SK-N-SH treated with all-trans-retinoic acid at 6 μM for 48 hours (cell line): ENCODE results near the gene KRT85.

Experiments used
- ATAC-seq: fragments of 200-7000 bp; cut with Tn5 transposase; 3 replicates; pipeline ENCODE4 v1.9.1; 2020; ENCODE audit warnings: mild to moderate bottlenecking, moderate library complexity
- ARNTL ChIP-seq: fragments of 450-650 bp; formaldehyde crosslinking; IDR thresholded peaks from 2 replicates; pipeline ENCODE4 v1.5.0; 2020; ENCODE audit warnings: low read depth, mild to moderate bottlenecking, moderate library complexity, borderline replicate concordance
- CREB5 ChIP-seq: fragments of 250-450 bp; sonication (Bioruptor Pico); IDR thresholded peaks from 2 replicates; pipeline ENCODE4 v1.5.1; 2020; ENCODE audit warnings: low read depth, mild to moderate bottlenecking, moderate library complexity
- ESRRG ChIP-seq: fragments of 250-450 bp; sonication (Bioruptor Pico); IDR thresholded peaks from 2 replicates; pipeline ENCODE4 v1.6.1; 2021; ENCODE audit warnings: mild to moderate bottlenecking
- ISL1 ChIP-seq: fragments of 250-450 bp; sonication (Bioruptor Pico); IDR thresholded peaks from 2 replicates; pipeline ENCODE4 v2.1.2; 2022; ENCODE audit warnings: mild to moderate bottlenecking, moderate library complexity
- OSR1 ChIP-seq: fragments of 250-450 bp; sonication (Bioruptor Pico); IDR thresholded peaks from 2 replicates; pipeline ENCODE4 v1.8.0; 2022; ENCODE audit warnings: moderate library complexity, mild to moderate bottlenecking, inconsistent platforms
- PATZ1 ChIP-seq: fragments of 250-450 bp; sonication (Bioruptor Pico); IDR thresholded peaks from 2 replicates; pipeline ENCODE4 v1.8.0; 2020; ENCODE audit warnings: mild to moderate bottlenecking, moderate library complexity, borderline replicate concordance
- POU6F1 ChIP-seq: fragments of 250-450 bp; sonication (Bioruptor Pico); IDR thresholded peaks from 2 replicates; pipeline ENCODE4 v1.8.0; 2021; ENCODE audit warnings: low read depth, mild to moderate bottlenecking, moderate library complexity, borderline replicate concordance
- RARB ChIP-seq: fragments of 250-450 bp; sonication (Bioruptor Pico); IDR thresholded peaks from 2 replicates; pipeline ENCODE4 v1.8.0; 2021; ENCODE audit warnings: mild to moderate bottlenecking, moderate library complexity
- TCF4 ChIP-seq: fragments of 250-450 bp; sonication (Bioruptor Pico); IDR thresholded peaks from 2 replicates; pipeline ENCODE4 v1.8.0; 2021; ENCODE audit warnings: mild to moderate bottlenecking, moderate library complexity, borderline replicate concordance
- TOX ChIP-seq: fragments of 250-450 bp; sonication (Bioruptor Pico); IDR thresholded peaks from 2 replicates; pipeline ENCODE4 v1.8.0; 2021; ENCODE audit warnings: mild to moderate bottlenecking, moderate library complexity, borderline replicate concordance
- ZFP30 ChIP-seq: fragments of 450-650 bp; formaldehyde crosslinking; IDR thresholded peaks from 2 replicates; pipeline ENCODE4 v1.5.0; 2022; ENCODE audit warnings: mild to moderate bottlenecking, moderate library complexity
- ZNF565 ChIP-seq: fragments of 450-650 bp; formaldehyde crosslinking; conservative IDR thresholded peaks from 2 replicates; pipeline ENCODE4 v1.5.0; 2020; ENCODE audit warnings: low read depth, mild to moderate bottlenecking, moderate library complexity
- ZNF70 ChIP-seq: fragments of 450-650 bp; formaldehyde crosslinking; IDR thresholded peaks from 2 replicates; pipeline ENCODE4 v1.5.0; 2020; ENCODE audit warnings: mild to moderate bottlenecking, moderate library complexity
- ZNF8 ChIP-seq: fragments of 450-650 bp; formaldehyde crosslinking; IDR thresholded peaks from 2 replicates; pipeline ENCODE4 v1.5.0; 2020; ENCODE audit warnings: mild to moderate bottlenecking, moderate library complexity
- TF ChIP-seq, protein P1 (sequence below): fragments of 250-450 bp; sonication (Bioruptor Pico); IDR thresholded peaks from 2 replicates; pipeline ENCODE4 v1.5.0; 2020; ENCODE audit warnings: mild to moderate bottlenecking, moderate library complexity

The KRT85 gene

DNA sequence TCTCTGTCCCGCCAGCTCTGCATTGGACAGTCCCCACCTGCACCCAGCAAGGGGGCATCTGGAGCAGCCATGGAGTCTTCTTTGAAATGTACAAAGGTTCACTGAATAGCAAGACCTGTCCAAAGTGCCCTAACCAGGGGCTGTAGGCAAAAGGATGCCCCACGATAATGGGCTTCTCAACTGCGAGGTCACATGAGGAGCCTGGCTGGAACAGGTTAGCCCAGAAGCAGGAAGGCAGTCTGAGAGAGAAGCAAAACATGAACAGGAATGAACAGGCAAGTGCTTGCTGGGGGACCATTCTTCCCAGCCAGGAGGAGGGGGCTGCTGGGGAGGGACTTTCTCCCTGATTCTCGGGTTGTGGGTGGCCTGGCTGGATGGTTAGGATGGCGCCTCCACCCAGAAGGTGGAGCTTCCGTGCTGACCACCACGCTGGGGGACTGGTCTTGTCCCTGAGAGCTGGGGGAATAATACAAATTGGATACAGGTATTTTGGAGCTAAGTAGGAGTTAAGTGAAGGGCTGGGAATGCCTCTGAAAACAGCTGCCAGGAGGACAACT lies 7.1 kb downstream of the KRT85 start:
- ATAC-seq = no peak
- TF ChIP-seq PATZ1 (CRISPR knock-in tag) (no peak), ZNF70 (CRISPR knock-in tag) (no peak), ESRRG (CRISPR knock-in tag) (no peak)

GRCh38 chr12:52359621-52360061 lies 7.6 kb downstream of the KRT85 start:
- ATAC-seq = no peak
- TF ChIP-seq, protein P1, sequence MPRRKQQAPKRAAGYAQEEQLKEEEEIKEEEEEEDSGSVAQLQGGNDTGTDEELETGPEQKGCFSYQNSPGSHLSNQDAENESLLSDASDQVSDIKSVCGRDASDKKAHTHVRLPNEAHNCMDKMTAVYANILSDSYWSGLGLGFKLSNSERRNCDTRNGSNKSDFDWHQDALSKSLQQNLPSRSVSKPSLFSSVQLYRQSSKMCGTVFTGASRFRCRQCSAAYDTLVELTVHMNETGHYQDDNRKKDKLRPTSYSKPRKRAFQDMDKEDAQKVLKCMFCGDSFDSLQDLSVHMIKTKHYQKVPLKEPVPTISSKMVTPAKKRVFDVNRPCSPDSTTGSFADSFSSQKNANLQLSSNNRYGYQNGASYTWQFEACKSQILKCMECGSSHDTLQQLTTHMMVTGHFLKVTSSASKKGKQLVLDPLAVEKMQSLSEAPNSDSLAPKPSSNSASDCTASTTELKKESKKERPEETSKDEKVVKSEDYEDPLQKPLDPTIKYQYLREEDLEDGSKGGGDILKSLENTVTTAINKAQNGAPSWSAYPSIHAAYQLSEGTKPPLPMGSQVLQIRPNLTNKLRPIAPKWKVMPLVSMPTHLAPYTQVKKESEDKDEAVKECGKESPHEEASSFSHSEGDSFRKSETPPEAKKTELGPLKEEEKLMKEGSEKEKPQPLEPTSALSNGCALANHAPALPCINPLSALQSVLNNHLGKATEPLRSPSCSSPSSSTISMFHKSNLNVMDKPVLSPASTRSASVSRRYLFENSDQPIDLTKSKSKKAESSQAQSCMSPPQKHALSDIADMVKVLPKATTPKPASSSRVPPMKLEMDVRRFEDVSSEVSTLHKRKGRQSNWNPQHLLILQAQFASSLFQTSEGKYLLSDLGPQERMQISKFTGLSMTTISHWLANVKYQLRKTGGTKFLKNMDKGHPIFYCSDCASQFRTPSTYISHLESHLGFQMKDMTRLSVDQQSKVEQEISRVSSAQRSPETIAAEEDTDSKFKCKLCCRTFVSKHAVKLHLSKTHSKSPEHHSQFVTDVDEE (CRISPR knock-in tag) = no peak
- TF ChIP-seq TOX (CRISPR knock-in tag) (no peak), ZFP30 (CRISPR knock-in tag) (no peak), PATZ1 (CRISPR knock-in tag) (no peak), ESRRG (CRISPR knock-in tag) (no peak), CREB5 (CRISPR knock-in tag) (no peak), POU6F1 (no peak)

DNA sequence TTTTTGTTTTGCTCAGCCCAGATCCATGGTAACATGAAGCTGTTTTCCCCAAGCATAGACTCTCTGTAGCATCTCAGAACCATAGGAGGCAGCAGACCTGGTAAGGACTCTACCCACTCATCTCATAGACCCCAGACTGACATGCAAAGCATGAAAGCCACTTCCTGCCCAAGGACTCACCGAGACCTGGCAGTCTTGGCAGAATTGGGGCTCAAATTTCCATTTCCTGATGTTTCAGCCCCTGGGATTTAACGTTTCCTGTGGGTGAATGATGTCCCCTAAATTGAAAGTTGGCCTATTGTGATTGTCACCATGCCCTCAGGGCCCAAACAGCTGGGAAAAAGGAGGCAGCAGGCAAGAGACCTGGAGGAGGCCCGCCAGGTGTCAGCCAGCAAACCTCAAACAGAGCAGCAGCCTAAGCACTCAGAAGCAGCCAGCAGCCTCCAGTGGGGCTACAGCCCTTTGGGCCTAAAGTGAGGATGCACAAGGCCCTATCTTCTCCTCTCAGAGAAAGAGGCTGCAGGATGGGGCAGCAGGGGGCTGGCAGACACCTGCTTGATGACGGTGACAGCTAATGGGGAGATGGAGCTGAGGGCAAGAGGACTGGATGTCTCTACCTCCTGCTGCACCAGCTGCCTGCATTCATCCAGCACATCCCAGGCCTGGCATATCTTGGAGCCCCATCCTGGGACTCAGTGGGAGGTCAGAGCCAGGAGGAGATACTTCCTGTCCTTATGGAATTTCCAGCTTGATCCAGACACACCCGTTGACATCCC lies 8.5 kb downstream of the KRT85 start:
- no peak for ATAC-seq
- TF ChIP-seq ISL1 (CRISPR knock-in tag) (no peak), RARB (CRISPR knock-in tag) (no peak), TCF4 (CRISPR knock-in tag) (no peak), PATZ1 (CRISPR knock-in tag) (no peak), ARNTL (no peak), ZNF8 (CRISPR knock-in tag) (no peak), ZNF565 (CRISPR knock-in tag) (no peak), POU6F1 (no peak), OSR1 (CRISPR knock-in tag) (no peak), ZNF70 (CRISPR knock-in tag) (no peak)
- TF ChIP-seq, protein P1 (CRISPR knock-in tag) = no peak
